Stimulated activated CD8-positive, alpha-beta memory T cell treated with anti-CD3 and anti-CD28 coated beads, Interleukin-4, amount 100 ng/mL, for 24 hours (primary cell): ENCODE results near the gene GSN.

ENCODE experiments used
- DNase-seq: peaks from one replicate; pipeline ENCODE4 v3.0.0-alpha.2; 2020; ENCODE audit warnings: low read depth

GSN gene

GRCh38 chr9:121267689-121268597 is at the start of gene GSN:
TSS of gene GSN (plus strand) at chr9:121268162. CDS start at chr9:121301972, 33,810 bp downstream.
- DNase-seq, result peak; percentile 38

GRCh38 chr9:121218357-121219027 is 49.5 kb upstream of the GSN start:
- DNase-seq, result no peak

DNA sequence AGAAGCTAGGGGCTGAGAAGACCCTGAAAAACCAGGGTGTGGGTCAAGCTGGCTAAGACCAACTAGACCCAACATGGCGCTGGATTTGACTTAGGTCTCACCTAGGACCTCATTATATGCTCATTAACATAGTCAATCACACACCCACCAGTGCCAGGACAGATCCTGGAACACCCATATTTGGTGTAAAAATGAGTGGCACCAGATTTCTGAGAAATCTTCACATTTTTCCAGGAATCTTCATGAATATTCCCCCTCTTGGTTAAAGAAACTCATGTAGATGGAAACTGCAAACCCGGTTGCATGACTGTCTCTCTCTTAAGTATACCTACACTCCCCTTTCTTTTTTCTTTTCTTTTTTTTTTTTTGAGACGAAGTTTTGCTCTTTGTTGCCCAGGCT is 48.4 kb upstream of the GSN start:
- no peak for DNase-seq

GRCh38 chr9:121220996-121221663 is 46.8 kb upstream of the GSN start:
- DNase-seq, result no peak

- no peak for DNase-seq
Measured at GRCh38 chr9:121221664-121222055, 46.3 kb upstream of the GSN start.

GRCh38 chr9:121222524-121223171 is 45.3 kb upstream of the GSN start:
- no peak for DNase-seq

DNA sequence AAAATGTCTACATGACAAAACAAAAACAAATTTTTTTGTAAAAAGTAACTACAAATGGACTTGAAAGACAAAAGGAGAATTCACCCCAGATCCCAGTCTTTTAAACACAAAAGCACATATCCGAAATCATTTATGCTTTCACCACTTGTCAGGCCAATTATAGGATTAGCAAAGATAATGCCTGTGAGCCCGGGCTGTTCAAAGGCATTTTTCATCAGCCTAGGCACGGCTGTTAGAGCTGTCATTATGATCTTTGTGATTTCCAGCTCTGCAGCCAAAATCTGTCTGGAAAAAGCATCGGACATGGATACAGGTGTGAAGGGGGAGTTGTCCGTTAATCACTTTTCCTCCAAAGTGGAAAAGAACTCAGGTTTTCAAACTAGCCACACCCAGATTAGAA is 42.7 kb upstream of the GSN start:
- no peak for DNase-seq

DNA sequence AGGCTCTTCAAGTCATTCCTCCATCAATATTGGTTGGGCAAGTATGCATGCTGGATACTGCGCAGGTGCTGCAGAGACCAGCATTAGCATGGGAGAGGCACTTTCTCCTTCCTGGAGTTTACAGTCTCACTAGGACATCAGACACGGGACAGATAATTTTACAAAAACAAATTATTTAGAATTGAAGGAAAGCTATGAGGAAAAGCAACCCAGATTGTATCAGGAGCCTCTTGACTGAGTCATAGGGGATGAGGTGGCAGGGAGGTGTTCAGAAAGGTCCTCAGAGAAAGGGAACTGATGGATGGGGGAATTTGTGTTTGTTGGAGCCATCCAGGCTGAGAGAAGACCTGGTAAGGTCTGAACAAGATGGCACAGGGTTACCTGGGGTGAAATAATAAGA is 41.8 kb upstream of the GSN start:
- no peak for DNase-seq

GRCh38 chr9:121227862-121228261 is 40.1 kb upstream of the GSN start:
- DNase-seq, result no peak

- no peak for DNase-seq
Measured at GRCh38 chr9:121230256-121230655, 37.7 kb upstream of the GSN start.

DNA sequence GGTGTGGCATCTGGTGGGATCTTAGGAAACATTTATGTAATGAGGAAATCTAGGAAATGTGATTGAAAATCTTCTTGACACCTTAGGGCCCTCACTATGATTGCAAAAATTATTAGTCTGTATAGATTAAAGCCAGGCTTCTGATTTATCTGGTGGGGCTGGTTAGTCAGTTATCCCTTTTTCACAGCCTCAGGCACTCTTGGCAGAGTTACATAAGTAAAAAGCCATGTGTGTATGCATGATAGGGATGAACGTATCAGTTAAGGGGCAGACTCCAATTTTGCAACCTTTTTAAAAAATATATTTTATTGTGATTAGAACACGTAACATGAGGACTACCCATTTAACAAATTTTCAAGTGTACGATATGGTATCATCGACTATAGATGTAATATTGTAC is 35.7 kb upstream of the GSN start:
- DNase-seq, result no peak

DNA sequence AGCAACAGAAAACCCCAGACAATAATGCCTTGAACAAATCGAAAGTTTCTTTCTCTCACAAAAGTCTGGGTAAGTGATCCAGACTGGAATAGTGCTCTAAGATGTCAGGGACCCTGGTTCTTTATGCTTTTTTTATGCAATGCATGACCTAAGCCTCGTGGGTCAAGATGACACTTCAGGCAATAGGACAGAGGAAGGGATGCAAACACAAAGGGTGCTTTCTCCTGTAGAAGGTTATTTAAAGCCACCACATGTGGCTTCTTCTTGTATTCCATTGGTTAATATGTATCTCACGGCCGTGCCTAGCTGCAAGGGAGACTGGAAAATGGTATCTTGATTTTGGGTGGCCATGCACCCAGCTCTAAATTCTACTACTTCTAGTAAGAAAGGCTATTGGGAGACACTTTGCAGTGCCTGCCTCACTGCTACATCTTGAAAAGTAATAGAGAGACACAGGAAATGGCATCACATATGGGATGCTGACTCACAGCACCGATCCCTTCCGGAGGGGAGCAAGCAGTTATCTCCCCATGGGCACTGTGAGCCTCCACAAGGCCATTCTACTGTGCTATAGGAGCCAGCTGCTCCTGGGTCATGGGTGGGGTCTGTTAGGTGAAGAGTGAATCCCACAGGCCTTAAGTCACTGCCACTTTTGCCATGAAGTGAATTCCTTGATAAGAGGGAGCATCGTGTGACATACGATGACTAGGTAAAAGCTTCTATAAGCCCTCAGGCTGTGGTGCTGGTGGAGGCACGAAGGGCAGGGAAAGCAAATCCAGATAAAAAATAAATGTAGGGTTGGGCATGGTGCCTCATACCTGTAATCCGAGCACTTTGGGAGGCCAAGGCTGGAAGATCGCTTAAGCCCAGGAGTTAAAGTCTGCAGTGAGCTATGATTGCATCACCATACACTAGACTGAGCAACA is 33.8 kb upstream of the GSN start:
- DNase-seq, result no peak

- no peak for DNase-seq
Measured at GRCh38 chr9:121234832-121235161, 33.2 kb upstream of the GSN start.

- no peak for DNase-seq
Measured at GRCh38 chr9:121235512-121235911, 32.5 kb upstream of the GSN start.

DNA sequence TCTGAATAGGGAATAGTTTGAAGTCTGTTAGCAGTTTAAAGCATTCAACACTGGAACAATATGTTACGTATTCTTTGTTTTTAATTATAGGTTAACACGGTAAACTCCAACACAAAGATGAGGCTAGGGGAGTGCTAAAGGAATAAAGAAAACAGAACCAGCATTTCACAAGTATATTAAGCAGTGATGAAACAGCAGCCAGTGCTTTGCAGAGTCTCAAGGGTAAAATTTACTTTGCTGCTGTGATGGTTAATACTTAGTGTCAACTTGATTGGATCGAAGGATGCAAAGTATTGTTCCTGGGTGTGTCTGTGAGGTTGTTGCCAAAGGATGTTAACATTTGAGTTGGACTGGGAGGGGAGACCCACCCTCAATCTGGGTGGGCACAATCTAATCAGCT is 30.0 kb upstream of the GSN start:
- DNase-seq, result no peak

- no peak for DNase-seq
Measured at GRCh38 chr9:121239071-121239470, 28.9 kb upstream of the GSN start.

DNA sequence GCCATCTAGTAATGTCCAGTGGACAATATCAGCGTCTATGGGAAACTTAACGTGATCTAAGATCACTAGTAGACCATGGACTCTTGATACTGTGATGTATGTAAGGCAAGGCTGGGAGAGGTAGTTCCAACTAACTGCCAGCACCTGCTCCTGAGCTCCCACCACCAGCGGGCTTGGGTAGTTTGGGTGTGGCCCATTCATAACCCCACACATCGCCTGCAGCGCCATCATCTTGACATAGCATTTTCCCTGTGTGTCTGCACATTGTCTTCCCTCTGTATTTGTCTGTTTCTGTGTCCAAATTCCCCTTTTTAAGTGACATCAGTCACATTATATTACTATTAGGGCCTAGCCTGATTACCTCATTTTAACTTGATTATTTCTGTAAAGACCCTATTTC is 28.1 kb upstream of the GSN start:
- DNase-seq, result no peak

GRCh38 chr9:121240472-121241135 is 27.4 kb upstream of the GSN start:
- DNase-seq, result no peak

- no peak for DNase-seq
Measured at GRCh38 chr9:121242219-121242958, 25.6 kb upstream of the GSN start.

DNA sequence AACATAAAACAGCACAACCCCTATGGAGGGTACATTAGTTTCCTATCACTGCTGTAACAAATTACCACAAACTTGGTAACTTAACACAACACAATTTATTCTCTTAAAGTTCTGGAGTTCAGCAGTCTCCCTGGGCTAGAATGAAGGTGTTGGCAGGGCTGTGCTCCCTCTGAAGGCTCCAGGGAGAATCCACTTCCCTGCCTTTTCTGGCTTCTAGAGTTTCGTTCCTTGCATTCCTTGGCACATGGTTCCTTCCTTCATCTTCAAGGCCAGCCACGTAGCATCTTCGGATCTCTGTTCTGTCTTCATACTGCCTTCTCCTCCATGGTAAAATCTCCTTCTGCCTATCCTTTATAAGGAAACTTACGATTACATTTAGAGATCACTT is 25.0 kb upstream of the GSN start:
- no peak for DNase-seq
